ENCODE data around the gene UBN1. TPM values are rescaled to one million over a fixed set of nuclear protein-coding genes. Genes with fewer than 3 reads are reported as not detected.

The UBN1 gene
- total and polyA plus RNA-seq, 8 donors, result 5.4 to 319 (median 34.2) TPM

DNA sequence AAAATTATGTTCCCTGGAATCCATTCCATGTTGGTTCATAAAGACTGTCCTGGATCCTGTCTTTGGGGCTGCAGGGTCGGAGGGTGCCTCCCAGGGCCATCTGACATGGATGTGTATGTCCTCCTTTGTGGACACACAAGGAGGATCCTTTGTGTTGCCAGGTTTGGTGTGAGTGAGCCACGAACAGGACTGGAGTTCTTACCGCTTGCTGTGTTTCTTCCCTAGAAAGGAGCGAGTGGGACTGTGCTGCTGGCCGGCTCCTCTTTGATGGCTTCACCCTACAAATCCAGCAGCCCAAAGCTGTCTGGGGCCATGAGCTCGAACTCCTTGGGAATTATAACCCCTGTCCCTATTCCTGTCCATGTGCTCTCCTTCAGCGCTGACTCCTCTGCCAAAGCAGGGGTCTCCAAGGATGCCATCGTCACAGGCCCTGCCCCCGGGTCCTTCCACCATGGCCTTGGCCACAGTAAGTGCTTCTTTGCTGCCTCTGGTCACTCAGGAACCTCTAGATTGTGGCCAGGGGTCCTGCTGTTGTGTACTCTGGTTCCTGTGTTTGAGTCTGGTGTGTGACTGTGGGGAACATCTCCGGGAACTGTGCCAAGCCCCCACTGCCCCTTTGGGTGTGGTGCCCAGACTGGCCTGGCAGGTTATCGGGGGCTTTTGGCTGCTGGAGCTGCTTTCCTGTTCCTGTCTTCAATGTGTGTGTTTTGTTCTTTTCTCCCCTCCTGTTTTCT lies 29.5 kb downstream of the UBN1 start:
- Histone ChIP-seq H3K27me3 (no peaks in the 10 kb centered on the region), H3K9me3 (no peaks in the 10 kb centered on the region), H3K27ac (no peak overlapping the region), H3K36me3 (peaks cover 93 to 100% (median 100%) of the 10 kb centered on the region in 4 donors), H3K4me1 (peaks cover 0 to 3% (median 0%) of the 10 kb centered on the region in 4 donors), H3K4me3 (no peak overlapping the region)
- intact Hi-C loops (cut with DNase I; ENCODE audit: low total_unique reads), result no loop called here
- WGBS, 5 donors, result 72 to 86% (median 83%) methylated on average over 11 of the region's 11 CpGs
- TF ChIP-seq, protein P1, sequence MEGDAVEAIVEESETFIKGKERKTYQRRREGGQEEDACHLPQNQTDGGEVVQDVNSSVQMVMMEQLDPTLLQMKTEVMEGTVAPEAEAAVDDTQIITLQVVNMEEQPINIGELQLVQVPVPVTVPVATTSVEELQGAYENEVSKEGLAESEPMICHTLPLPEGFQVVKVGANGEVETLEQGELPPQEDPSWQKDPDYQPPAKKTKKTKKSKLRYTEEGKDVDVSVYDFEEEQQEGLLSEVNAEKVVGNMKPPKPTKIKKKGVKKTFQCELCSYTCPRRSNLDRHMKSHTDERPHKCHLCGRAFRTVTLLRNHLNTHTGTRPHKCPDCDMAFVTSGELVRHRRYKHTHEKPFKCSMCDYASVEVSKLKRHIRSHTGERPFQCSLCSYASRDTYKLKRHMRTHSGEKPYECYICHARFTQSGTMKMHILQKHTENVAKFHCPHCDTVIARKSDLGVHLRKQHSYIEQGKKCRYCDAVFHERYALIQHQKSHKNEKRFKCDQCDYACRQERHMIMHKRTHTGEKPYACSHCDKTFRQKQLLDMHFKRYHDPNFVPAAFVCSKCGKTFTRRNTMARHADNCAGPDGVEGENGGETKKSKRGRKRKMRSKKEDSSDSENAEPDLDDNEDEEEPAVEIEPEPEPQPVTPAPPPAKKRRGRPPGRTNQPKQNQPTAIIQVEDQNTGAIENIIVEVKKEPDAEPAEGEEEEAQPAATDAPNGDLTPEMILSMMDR (IDR thresholded peaks at IDR 0.05), result no peak
- no peak for TF ChIP-seq POLR2A (IDR thresholded peaks at IDR 0.05)
- TF ChIP-seq EP300 (IDR thresholded peaks at IDR 0.05), result no peak
- no peak for TF ChIP-seq POLR2AphosphoS5 (IDR thresholded peaks at IDR 0.05)
- no peak for DNase-seq

DNA sequence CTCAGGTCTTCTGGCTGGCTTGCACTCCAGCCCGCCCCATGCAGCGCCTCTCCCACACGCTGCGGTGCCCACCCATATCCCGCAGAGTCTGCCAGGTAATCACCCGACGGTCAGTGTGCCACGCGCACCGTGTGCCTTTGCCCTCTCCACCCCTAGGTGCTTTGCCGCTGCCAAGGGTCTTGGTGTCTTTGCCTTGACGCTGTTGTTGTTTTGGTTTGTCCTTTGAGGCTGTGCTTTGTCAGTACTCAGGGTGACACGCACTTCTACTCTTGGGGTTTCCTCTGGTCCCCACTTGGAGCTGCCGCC lies 30.1 kb downstream of the UBN1 start:
- DNase-seq, result no peak
- Histone ChIP-seq H3K27ac (no peak overlapping the region), H3K4me1 (peaks cover 0 to 8% (median 4%) of the 10 kb centered on the region in 4 donors), H3K4me3 (no peak overlapping the region), H3K36me3 (peaks cover 93 to 100% (median 99%) of the 10 kb centered on the region in 4 donors), H3K27me3 (no peaks in the 10 kb centered on the region), H3K9me3 (no peaks in the 10 kb centered on the region)
- no peak for TF ChIP-seq POLR2AphosphoS5 (IDR thresholded peaks at IDR 0.05)
- TF ChIP-seq, protein P1 (IDR thresholded peaks at IDR 0.05), result no peak
- TF ChIP-seq POLR2A (IDR thresholded peaks at IDR 0.05), result no peak
- no peak for TF ChIP-seq EP300 (IDR thresholded peaks at IDR 0.05)
- intact Hi-C loops (cut with DNase I; ENCODE audit: low total_unique reads), result no loop called here
- WGBS, 5 donors, result 78 to 91% (median 82%) methylated on average over 14 of the region's 14 CpGs

DNA sequence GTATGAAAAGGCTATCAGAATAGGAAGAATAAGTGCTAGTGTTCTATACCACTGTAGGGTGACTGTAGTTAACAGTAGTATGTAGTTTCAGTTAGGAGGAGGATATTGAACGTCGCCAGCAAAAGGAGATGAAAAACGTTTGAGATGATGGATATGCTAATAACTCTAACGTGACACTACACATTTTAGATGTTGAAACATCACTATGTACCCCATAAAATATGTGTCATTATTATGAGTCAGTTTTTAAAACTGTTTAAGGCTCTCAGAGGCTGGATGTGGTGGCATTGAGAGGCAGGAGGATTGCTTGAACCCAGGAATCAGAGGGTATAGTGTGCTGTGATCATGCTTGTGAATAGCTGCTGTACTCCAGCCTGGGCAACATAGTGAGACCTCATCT lies 31.8 kb downstream of the UBN1 start:
- H3K27ac ChIP-seq, result no peak overlapping the region
- 71 to 85% (median 77%) methylated on average over 4 of the region's 4 CpGs for WGBS, 5 donors
- TF ChIP-seq POLR2AphosphoS5 (IDR thresholded peaks at IDR 0.05) (no peak), EP300 (IDR thresholded peaks at IDR 0.05) (no peak), POLR2A (IDR thresholded peaks at IDR 0.05) (no peak)
- TF ChIP-seq, protein P1 (IDR thresholded peaks at IDR 0.05), result no peak
- no peak overlapping the region for H3K4me3 ChIP-seq
- peaks cover 0 to 17% (median 12%) of the 10 kb centered on the region in 4 donors for H3K4me1 ChIP-seq
- intact Hi-C loops (cut with DNase I; ENCODE audit: low total_unique reads), result no loop called here
- no peaks in the 10 kb centered on the region for H3K27me3 ChIP-seq
- no peaks in the 10 kb centered on the region for H3K9me3 ChIP-seq
- H3K36me3 ChIP-seq, result peaks cover 93 to 100% (median 99%) of the 10 kb centered on the region in 4 donors
- DNase-seq, result no peak

- H3K27me3 ChIP-seq, result no peaks in the 10 kb centered on the region
- no peak overlapping the region for H3K27ac ChIP-seq
- peaks cover 92 to 100% (median 99%) of the 10 kb centered on the region in 4 donors for H3K36me3 ChIP-seq
- H3K4me3 ChIP-seq, result no peak overlapping the region
- peaks cover 0 to 17% (median 12%) of the 10 kb centered on the region in 4 donors for H3K4me1 ChIP-seq
- 88 to 96% (median 95%) methylated on average over 6 to 17 of the region's 17 CpGs for WGBS, 5 donors
- no peak for TF ChIP-seq POLR2AphosphoS5 (IDR thresholded peaks at IDR 0.05)
- TF ChIP-seq EP300 (IDR thresholded peaks at IDR 0.05), result no peak
- TF ChIP-seq, protein P1 (IDR thresholded peaks at IDR 0.05), result no peak
- TF ChIP-seq POLR2A (IDR thresholded peaks at IDR 0.05), result no peak
- intact Hi-C loops (cut with DNase I; ENCODE audit: low total_unique reads), result loop anchor here (10.0 kb wide), 1 partner anchor 55 kb away; the partner anchor contains the start of gene PPL
- H3K9me3 ChIP-seq, result no peaks in the 10 kb centered on the region
- DNase-seq, result no peak
Observed at GRCh38 chr16:4880006-4880580, 32.8 kb downstream of the UBN1 start.
